Putamen (tissue), 1 donor: ENCODE data around the gene RPS6KA2.
A peak's percentile ranks its signal among the peaks of the same experiment; 100 is the strongest.

Source experiments
- DNase-seq: peaks from one replicate; pipeline ENCODE4 v3.0.0-alpha.2; 2016; ENCODE audit warnings: low spot score

The RPS6KA2 gene

GRCh38 chr6:166448432-166448831 lies 178.6 kb downstream of the RPS6KA2 start:
- DNase-seq: no peak

- DNase-seq: no peak
Observed at GRCh38 chr6:166446567-166447065, 180.4 kb downstream of the RPS6KA2 start.

DNA sequence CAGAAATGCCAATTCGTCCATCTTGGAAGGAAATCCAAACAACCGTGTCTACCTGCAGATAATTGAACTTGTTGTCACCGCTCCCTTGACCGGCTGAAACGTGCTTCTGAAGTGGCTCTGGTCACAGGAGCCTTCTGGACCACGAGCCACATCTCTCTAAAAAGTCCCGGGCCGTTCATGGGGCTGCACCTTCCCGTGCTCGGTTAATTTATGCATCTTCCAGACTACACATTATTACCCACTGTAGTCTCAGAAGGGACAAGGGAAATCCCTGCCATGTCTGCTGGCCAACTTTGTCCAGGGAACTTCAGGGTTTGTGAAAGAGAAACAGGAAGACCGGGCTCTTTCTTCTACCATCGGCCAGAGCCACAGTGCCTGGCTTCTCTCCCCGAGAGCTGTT lies 180.9 kb downstream of the RPS6KA2 start:
- no peak for DNase-seq

GRCh38 chr6:166444446-166444845 lies 182.6 kb downstream of the RPS6KA2 start:
- DNase-seq: no peak

- no peak for DNase-seq
Observed at GRCh38 chr6:166443166-166443565, 183.9 kb downstream of the RPS6KA2 start.

- no peak for DNase-seq
Observed at GRCh38 chr6:166442131-166442685, 184.8 kb downstream of the RPS6KA2 start.

- no peak for DNase-seq
Observed at GRCh38 chr6:166441325-166442078, 185.5 kb downstream of the RPS6KA2 start.

- no peak for DNase-seq
Observed at GRCh38 chr6:166440729-166441128, 186.3 kb downstream of the RPS6KA2 start.

DNA sequence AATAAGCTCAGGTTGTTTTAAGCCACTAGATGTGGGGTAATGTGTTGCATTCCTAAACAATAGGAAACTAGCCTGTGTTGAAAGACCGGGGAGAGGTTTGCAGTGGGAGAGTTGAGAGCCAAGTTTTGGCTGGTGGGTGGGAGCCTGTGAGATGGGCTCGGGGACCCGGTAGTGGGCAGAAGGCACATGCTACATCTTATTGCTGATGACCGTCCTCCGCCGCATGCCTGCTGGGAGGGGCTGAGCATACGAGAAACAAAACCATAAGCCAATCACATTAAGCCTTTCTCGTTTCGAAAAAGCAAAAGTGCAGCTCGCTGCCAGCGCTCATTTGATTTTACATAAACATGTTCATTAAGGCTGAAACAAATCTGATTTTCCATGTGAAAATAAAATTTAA lies 186.9 kb downstream of the RPS6KA2 start:
- DNase-seq: no peak

DNA sequence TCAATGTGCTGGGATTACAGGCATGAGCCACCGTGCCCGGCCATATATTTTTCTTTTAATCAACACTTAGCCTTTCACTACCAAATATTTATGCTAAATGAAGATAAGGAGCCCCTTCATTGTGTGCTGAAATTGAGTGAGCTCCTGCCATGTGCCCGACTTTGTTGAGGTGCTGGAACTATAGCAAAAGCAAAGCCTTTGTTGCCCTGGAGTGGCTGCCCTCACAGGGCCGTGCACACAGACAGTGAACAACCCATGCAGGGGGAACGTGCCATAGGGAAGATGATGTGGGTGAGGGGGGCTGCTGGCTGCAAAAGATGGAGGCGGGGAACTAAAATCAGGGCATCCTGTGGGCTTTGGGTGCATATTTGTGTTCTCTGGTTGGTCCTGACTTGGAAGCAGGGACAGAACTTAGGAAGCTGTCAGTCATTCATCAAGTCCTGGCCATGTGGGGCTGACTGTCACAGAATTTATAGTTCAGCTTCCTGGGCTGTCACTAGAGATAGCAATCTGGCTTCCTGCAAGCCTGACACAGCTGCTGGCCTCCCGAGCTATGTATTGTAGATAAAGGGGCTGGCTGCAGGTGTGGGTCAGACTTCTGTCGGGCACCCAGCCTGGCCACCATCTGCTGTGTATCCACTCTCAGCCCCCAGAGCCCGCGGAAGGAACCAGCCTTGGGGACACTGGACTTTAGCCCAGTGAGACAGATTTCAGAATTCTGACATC lies 187.5 kb downstream of the RPS6KA2 start:
- no peak for DNase-seq

DNA sequence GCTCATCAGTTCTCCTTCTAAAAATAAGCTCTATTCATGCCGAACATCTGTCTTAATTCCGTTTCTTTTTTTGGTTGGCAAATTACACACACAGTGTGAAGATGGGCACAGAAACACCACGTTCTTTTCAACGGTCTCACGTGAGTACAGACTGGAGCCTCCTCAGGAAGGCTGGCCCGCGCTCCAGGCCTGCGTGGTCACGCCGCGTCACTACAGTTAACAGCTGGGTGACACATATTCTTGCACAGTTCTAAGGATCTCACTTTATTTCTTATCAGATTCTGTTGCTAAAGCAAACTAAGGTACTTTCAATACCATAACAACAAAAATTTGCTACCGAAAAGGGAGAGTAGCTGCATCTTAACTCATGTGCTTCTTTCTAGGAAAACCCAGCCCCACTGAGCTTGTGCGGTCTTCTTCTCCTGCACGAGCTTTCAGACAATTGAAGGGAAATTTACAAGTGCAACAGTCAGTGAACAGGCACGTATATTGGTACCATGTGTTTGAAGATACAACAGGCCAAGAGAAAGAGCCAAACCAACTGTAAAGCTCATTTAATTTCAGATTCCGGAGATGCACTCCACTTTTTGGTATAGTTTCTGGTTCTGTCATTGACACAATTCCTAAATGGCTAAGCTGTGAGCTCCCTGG lies 188.7 kb downstream of the RPS6KA2 start:
- no peak for DNase-seq

GRCh38 chr6:166437661-166438060 lies 189.4 kb downstream of the RPS6KA2 start:
- DNase-seq: no peak

- no peak for DNase-seq
Observed at GRCh38 chr6:166436195-166437139, 190.6 kb downstream of the RPS6KA2 start.

- no peak for DNase-seq
Observed at GRCh38 chr6:166435574-166435973, 191.5 kb downstream of the RPS6KA2 start.

DNA sequence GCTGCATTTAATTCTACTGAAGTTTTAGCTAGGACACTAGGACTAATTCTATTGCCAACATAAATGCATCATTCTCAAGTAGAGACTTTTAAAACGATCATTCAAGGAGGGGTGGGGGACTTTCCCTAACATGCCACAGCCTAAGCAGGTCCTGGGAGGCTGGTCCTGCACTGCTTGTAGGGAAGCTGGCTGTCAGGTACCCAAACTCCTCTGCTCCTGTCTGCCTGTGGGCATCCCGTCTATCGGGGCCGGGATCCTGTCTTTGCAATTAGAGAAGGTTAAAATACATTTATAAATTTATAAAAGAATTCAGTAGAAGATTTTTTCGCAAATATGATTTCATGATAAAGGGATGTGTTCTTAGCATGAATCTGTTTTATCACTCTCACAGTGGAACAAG lies 192.7 kb downstream of the RPS6KA2 start:
- no peak for DNase-seq

DNA sequence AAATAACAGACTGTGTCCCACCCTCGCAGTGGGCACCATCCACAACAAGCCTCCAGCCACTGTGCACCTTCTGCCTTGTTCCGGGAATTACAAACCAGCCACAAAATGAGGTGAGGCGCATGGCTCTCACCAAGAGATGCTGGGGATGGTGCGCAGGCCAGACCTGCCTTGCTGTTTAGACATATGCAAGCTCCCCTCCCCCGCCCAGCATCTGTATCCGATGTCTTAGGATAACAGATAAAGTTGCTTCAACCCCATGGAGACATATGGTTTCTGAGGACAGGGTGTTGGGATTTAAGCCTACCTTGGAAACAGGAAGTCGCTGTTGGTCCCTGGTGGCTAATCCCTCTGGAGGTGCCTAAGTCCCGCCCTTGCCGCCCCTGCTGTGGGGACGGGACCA lies 194.0 kb downstream of the RPS6KA2 start:
- no peak for DNase-seq

DNA sequence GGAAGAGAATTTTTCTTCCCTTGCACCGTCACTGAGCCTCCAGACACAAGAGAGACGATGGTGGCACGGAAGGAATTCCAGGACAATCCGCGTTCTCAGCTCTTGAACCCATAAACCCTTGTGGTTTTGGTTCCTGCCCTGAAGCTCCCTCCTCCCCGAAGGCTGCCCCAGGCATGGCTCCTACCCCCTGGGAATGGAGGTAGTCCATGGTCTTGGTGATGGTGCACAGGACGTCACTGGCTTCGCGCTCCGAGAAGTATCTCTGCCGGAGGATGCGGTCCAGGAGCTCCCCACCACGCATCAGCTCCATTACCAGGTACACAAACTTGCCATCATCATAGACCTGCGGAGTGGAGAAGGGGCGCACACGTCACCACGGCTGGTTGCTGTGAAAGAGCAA lies 196.8 kb downstream of the RPS6KA2 start:
- DNase-seq: no peak

GRCh38 chr6:166424431-166424830 lies 202.6 kb downstream of the RPS6KA2 start:
- no peak for DNase-seq

DNA sequence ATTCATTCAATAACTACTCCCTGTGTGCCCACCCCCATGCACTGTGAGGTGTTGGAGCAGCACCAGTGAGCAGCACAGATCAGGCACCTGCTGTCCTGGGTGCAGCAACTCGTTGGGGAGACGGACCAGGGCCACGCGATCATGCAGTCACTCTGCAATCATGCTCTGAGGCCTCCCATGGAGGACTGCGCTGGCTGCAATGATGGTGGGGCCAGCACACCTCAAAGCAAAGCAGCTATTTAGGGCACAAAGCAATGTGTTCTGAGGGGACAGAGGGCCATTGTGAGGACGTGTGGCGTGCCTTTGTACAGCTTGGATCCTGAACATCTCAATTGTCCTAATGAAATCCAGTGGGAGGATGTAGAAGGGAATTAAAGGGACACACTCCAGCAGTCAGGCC lies 203.3 kb downstream of the RPS6KA2 start:
- peak; percentile 81 for DNase-seq

- no peak for DNase-seq
Observed at GRCh38 chr6:166423051-166423745, 203.9 kb downstream of the RPS6KA2 start.
